Stimulated activated naive CD8-positive, alpha-beta T cell treated with anti-CD3 and anti-CD28 coated beads, Interleukin-15, Interleukin-2, amounts not matched to agents 100 ng/mL and 50 ng/mL, for 24 hours (primary cell): ENCODE data around the gene BAZ2B.

Source experiments
- H3K27ac Mint-ChIP-seq: one replicate; pipeline ENCODE4 v1.8.0; 2021; ENCODE audit warnings: mild to moderate bottlenecking, mixed read lengths
- H3K27me3 Mint-ChIP-seq: one replicate; pipeline ENCODE4 v1.8.0; 2021; ENCODE audit warnings: mixed read lengths
- H3K36me3 Mint-ChIP-seq: one replicate; pipeline ENCODE4 v1.8.0; 2021; ENCODE audit warnings: low read depth, mixed read lengths
- H3K4me1 Mint-ChIP-seq: one replicate; pipeline ENCODE4 v1.8.0; 2021; ENCODE audit warnings: low read depth, mixed read lengths
- H3K4me3 Mint-ChIP-seq: one replicate; pipeline ENCODE4 v1.8.0; 2021; ENCODE audit warnings: mild to moderate bottlenecking, mixed read lengths
- H3K9me3 Mint-ChIP-seq: one replicate; pipeline ENCODE4 v1.8.0; 2021; ENCODE audit warnings: mixed read lengths

Gene BAZ2B

GRCh38 chr2:159616286-159616701, at the start of gene BAZ2B:
BAZ2B (minus strand) TSS chr2:159616548; CDS start chr2:159478719, 137,829 bp downstream.
- Mint-ChIP-seq H3K27ac (peak within 1 kb of the TSS; percentile 68), H3K4me3 (peak within 1 kb of the TSS; percentile 87), H3K36me3 (no peaks in the 10 kb centered on the region), H3K27me3 (peaks cover 31% of the 10 kb centered on the region), H3K9me3 (no peaks in the 10 kb centered on the region), H3K4me1 (peaks cover 15% of the 10 kb centered on the region)

GRCh38 chr2:159661286-159661685, 44.9 kb upstream of the BAZ2B start:
- Mint-ChIP-seq H3K27ac (no peak overlapping the region), H3K9me3 (peaks cover 14% of the 10 kb centered on the region), H3K27me3 (no peaks in the 10 kb centered on the region)

GRCh38 chr2:159658881-159659873, 42.8 kb upstream of the BAZ2B start:
- no peak overlapping the region for H3K4me3 Mint-ChIP-seq
- H3K9me3 Mint-ChIP-seq: peaks cover 30% of the 10 kb centered on the region
- no peak overlapping the region for H3K27ac Mint-ChIP-seq
- no peaks in the 10 kb centered on the region for H3K27me3 Mint-ChIP-seq
- no peaks in the 10 kb centered on the region for H3K4me1 Mint-ChIP-seq
- no peaks in the 10 kb centered on the region for H3K36me3 Mint-ChIP-seq

More at GRCh38 chr2:159661286-159661685, 44.9 kb upstream of the BAZ2B start:
- Mint-ChIP-seq H3K4me1 (no peaks in the 10 kb centered on the region), H3K36me3 (peaks cover 4% of the 10 kb centered on the region), H3K4me3 (no peak overlapping the region)

GRCh38 chr2:159653962-159654361, 37.6 kb upstream of the BAZ2B start:
- H3K4me1 Mint-ChIP-seq: no peaks in the 10 kb centered on the region
- no peaks in the 10 kb centered on the region for H3K27me3 Mint-ChIP-seq
- peaks cover 32% of the 10 kb centered on the region for H3K9me3 Mint-ChIP-seq
- H3K27ac Mint-ChIP-seq: no peak overlapping the region
- H3K36me3 Mint-ChIP-seq: no peaks in the 10 kb centered on the region
- H3K4me3 Mint-ChIP-seq: no peak overlapping the region

GRCh38 chr2:159651884-159652283, 35.5 kb upstream of the BAZ2B start:
- no peaks in the 10 kb centered on the region for H3K27me3 Mint-ChIP-seq
- peaks cover 22% of the 10 kb centered on the region for H3K9me3 Mint-ChIP-seq
- H3K36me3 Mint-ChIP-seq: no peaks in the 10 kb centered on the region
- no peaks in the 10 kb centered on the region for H3K4me1 Mint-ChIP-seq
- no peak overlapping the region for H3K4me3 Mint-ChIP-seq
- H3K27ac Mint-ChIP-seq: no peak overlapping the region

- Mint-ChIP-seq H3K9me3 (peaks cover 13% of the 10 kb centered on the region), H3K4me1 (no peaks in the 10 kb centered on the region), H3K27me3 (no peaks in the 10 kb centered on the region), H3K36me3 (no peaks in the 10 kb centered on the region), H3K27ac (no peak overlapping the region), H3K4me3 (no peak overlapping the region)
These were observed 34.2 kb upstream of the BAZ2B start for GRCh38 chr2:159650574-159650973.

- Mint-ChIP-seq H3K27ac (no peak overlapping the region), H3K9me3 (peaks cover 5% of the 10 kb centered on the region), H3K36me3 (no peaks in the 10 kb centered on the region), H3K4me3 (no peak overlapping the region), H3K27me3 (no peaks in the 10 kb centered on the region), H3K4me1 (no peaks in the 10 kb centered on the region)
These were observed 32.3 kb upstream of the BAZ2B start for GRCh38 chr2:159648643-159649042.

- Mint-ChIP-seq H3K9me3 (peaks cover 5% of the 10 kb centered on the region), H3K4me1 (no peaks in the 10 kb centered on the region), H3K27ac (no peak overlapping the region), H3K36me3 (no peaks in the 10 kb centered on the region), H3K4me3 (no peak overlapping the region), H3K27me3 (no peaks in the 10 kb centered on the region)
These were observed 31.3 kb upstream of the BAZ2B start for GRCh38 chr2:159647667-159648066.

- H3K27me3 Mint-ChIP-seq: no peaks in the 10 kb centered on the region
- H3K27ac Mint-ChIP-seq: no peak overlapping the region
- H3K36me3 Mint-ChIP-seq: no peaks in the 10 kb centered on the region
- no peaks in the 10 kb centered on the region for H3K4me1 Mint-ChIP-seq
- peaks cover 8% of the 10 kb centered on the region for H3K9me3 Mint-ChIP-seq
- H3K4me3 Mint-ChIP-seq: no peak overlapping the region
These were observed 23.8 kb upstream of the BAZ2B start for GRCh38 chr2:159640176-159640575.

GRCh38 chr2:159639712-159640111, 23.4 kb upstream of the BAZ2B start:
- H3K9me3 Mint-ChIP-seq: peaks cover 8% of the 10 kb centered on the region
- no peak overlapping the region for H3K27ac Mint-ChIP-seq
- H3K4me3 Mint-ChIP-seq: no peak overlapping the region
- no peaks in the 10 kb centered on the region for H3K36me3 Mint-ChIP-seq
- H3K4me1 Mint-ChIP-seq: no peaks in the 10 kb centered on the region
- no peaks in the 10 kb centered on the region for H3K27me3 Mint-ChIP-seq

GRCh38 chr2:159639071-159639470, 22.7 kb upstream of the BAZ2B start:
- no peaks in the 10 kb centered on the region for H3K4me1 Mint-ChIP-seq
- H3K27me3 Mint-ChIP-seq: no peaks in the 10 kb centered on the region
- no peaks in the 10 kb centered on the region for H3K36me3 Mint-ChIP-seq
- no peak overlapping the region for H3K27ac Mint-ChIP-seq
- H3K4me3 Mint-ChIP-seq: no peak overlapping the region
- peaks cover 8% of the 10 kb centered on the region for H3K9me3 Mint-ChIP-seq

GRCh38 chr2:159637988-159638501, 21.7 kb upstream of the BAZ2B start:
- H3K9me3 Mint-ChIP-seq: peaks cover 8% of the 10 kb centered on the region
- H3K27ac Mint-ChIP-seq: no peak overlapping the region
- no peak overlapping the region for H3K4me3 Mint-ChIP-seq
- no peaks in the 10 kb centered on the region for H3K27me3 Mint-ChIP-seq
- no peaks in the 10 kb centered on the region for H3K36me3 Mint-ChIP-seq
- H3K4me1 Mint-ChIP-seq: no peaks in the 10 kb centered on the region

GRCh38 chr2:159637240-159637639, 20.9 kb upstream of the BAZ2B start:
- Mint-ChIP-seq H3K27ac (no peak overlapping the region), H3K9me3 (peaks cover 8% of the 10 kb centered on the region), H3K4me3 (no peak overlapping the region), H3K36me3 (no peaks in the 10 kb centered on the region), H3K27me3 (no peaks in the 10 kb centered on the region), H3K4me1 (no peaks in the 10 kb centered on the region)

GRCh38 chr2:159635006-159635789, 18.9 kb upstream of the BAZ2B start:
- H3K36me3 Mint-ChIP-seq: no peaks in the 10 kb centered on the region
- no peaks in the 10 kb centered on the region for H3K27me3 Mint-ChIP-seq
- no peak overlapping the region for H3K27ac Mint-ChIP-seq
- H3K4me1 Mint-ChIP-seq: no peaks in the 10 kb centered on the region
- H3K4me3 Mint-ChIP-seq: no peak overlapping the region
- H3K9me3 Mint-ChIP-seq: peaks cover 8% of the 10 kb centered on the region

GRCh38 chr2:159633219-159633618, 16.9 kb upstream of the BAZ2B start:
- Mint-ChIP-seq H3K27me3 (no peaks in the 10 kb centered on the region), H3K36me3 (no peaks in the 10 kb centered on the region), H3K4me3 (no peak overlapping the region)

More at GRCh38 chr2:159633219-159633618, 16.9 kb upstream of the BAZ2B start:
- no peak overlapping the region for H3K27ac Mint-ChIP-seq
- no peaks in the 10 kb centered on the region for H3K4me1 Mint-ChIP-seq
- peaks cover 9% of the 10 kb centered on the region for H3K9me3 Mint-ChIP-seq
